ENCODE results near the gene LARP4B.
"Not testable (repeated sequence)": the region's sequence is repeated elsewhere in the genome, so short reads cannot be mapped to it uniquely, and the experiment has no call there.

The LARP4B gene

DNA sequence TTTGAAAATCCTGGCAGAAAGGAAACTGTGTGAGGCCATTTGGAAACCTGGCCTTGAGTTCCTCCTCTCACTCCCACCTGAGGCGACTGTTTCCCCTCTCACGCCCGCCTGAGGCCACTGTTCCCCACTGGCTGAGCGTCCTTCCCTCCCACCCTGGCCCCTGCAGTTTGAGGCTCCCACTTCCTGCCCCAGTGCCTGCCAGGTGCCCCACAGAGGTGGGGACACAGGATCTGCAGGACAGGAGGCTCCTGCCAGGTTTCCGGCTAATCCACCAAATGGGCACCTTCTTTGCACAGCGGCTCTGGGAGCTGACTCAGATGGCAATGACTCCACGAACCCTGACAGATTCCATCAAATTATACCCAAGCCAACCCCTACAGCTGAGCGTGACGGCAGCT, 24.3 kb upstream of the LARP4B start:
- no peak for DNase-seq

GRCh38 chr10:955127-955819, 23.8 kb upstream of the LARP4B start:
- no peak for DNase-seq

- no peak for DNase-seq
Observed at GRCh38 chr10:954396-954795, 22.9 kb upstream of the LARP4B start.

- DNase-seq, result no peak
Observed at GRCh38 chr10:953836-954235, 22.3 kb upstream of the LARP4B start.

GRCh38 chr10:949446-949845, 17.9 kb upstream of the LARP4B start:
- DNase-seq, result no peak

DNA sequence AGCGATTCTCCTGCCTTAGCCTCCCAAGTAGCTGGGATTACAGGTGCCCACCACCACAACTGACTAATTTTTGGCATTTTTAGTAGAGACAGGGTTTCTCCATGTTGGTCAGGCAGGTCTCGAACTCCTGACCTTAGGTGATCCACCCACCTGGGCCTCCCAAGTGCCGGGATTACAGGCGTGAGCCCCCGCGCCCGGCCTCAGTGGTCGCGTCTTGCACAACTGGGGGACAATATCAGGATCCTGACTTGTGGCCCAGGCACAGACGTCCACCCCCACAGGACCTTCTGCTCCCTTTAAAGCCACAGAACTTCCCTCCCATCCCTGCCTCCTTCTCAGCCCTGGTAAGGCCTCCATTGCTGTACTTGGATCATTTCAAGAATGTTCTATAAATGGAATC, 16.8 kb upstream of the LARP4B start:
- no peak for DNase-seq

GRCh38 chr10:947881-948280, 16.4 kb upstream of the LARP4B start:
- DNase-seq, result no peak

GRCh38 chr10:947051-947450, 15.5 kb upstream of the LARP4B start:
- DNase-seq, result no peak

GRCh38 chr10:945778-946177, 14.3 kb upstream of the LARP4B start:
- DNase-seq, result no peak

DNA sequence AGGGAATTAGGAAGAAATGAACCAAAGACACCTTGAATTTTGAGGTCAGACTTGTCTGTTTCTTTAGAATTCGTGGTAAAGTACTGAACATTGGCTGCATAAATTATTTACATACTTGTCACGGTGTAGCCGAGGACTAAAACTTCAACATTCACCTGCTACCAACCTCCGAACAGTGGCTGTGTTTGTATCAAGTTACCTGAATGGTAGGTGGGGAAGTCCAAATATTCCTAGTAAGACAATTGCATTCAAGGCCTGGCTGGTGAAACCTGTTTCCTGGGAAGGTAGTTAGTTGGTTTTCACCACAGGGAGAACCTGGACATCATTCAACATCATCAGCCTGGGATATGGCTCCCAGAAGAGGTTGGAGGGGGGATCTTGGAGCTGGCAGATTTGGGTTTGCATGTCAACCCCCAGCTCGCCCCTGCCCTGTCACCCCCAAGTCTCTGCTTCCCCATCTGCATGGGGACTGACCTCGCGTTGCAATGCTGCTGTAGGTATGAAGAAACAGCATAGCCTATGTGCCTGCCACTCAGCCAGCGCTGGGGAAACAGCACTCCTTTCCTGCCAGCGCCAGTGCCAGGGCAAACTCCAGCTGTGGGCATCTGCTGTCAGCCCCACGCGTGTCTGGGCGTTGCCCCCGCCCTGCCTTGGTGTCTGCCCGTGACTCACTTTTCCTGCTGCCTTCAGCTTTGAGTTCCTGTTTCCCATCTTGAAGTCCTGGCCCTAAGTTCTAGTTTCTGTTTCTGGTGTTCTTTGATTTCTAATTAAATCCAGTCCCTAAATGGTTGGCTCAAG, 12.7 kb upstream of the LARP4B start:
- no peak for DNase-seq

GRCh38 chr10:943334-944033, 12.0 kb upstream of the LARP4B start:
- no peak for DNase-seq

GRCh38 chr10:938941-939678, 7.6 kb upstream of the LARP4B start:
- no peak for DNase-seq

GRCh38 chr10:934746-935406, 3.4 kb upstream of the LARP4B start:
- DNase-seq, result no peak

GRCh38 chr10:934165-934564, 2.7 kb upstream of the LARP4B start:
- DNase-seq, result not testable (repeated sequence)

DNA sequence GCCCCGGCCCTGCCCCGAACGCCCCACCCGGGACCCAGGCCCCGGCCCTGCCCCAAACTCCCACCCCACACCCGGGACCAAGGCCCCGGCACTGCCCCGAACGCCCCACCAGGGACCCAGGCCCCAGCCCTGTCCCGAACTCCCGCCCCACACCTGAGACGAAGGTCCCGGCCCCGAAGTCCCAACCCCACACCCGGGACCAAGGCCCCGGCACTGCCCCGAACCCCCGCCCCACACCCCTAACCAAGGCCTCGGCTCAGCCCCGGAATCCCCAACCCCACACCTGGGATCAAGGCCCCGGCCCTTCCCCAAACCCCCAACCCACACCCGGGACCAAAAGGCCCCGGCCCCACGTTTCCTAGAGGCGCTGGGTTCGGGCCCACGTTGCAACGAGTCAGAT, 1.1 kb upstream of the LARP4B start:
- no peak for DNase-seq

DNA sequence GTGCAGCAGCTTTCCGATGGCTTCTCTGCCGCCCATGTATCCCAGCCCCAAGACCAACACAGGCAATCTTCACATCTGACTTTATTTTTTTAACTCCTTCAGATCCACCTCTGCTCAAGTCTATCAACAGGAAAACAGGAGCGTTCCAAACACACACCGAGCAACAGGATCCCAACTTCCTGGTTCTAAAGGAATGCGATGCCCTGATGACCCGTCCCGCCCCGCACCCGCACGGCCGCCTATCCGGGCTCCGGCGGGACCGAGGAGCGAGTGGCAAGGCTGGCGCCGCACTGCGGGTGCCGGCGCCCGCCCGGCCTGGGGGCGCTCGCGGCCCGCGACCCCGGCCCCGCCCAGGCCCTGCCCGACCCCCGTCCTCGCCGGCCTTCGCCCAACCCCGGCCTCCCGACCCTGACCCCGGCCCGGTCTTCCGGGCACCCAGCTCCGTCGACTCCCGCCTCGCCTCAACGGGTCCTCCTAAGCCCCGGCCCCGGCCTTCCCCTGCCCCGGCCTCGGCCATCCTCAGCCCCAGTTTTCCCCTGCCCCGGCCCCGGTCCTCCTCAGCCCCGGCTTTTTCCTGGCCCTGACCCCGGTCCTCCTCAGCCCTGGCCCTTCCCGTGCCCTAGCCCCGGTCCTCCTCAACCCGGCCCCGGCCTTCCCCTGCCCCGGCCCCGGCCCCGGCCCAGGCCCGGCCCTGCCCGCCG, 730 bp downstream of the LARP4B start:
- peak; percentile 7 for DNase-seq

DNA sequence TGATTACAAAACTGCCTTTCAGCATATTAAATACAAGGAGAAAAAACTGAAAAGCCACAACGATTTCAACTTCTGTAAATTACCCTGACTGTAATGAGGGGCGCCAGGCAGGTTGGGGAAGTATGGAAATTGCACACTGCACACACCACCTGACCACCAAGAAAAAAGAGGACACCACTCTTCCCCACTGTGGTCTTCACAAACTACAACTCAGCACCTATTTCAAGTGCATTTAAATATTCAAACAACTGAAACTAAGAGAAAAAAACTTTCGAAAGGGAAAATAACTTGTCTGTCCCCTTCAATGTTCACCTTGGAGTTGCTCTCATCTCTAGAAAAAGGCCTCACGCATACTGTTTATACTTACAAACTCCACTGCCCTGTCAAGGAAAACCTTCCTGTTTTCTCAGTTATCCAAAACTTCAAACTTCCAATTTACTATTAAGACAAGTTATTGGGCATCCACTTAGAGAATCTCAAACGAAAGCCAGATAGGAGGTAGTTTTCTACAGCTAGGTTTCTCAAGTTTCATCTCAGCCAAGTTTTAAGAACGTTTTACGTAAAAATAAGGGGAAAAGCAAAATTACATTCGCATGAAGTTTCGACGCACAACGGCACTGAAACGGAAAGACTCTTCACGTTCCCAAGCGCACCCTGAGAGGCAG, 1.4 kb downstream of the LARP4B start:
- no peak for DNase-seq

- DNase-seq, result no peak
Observed at GRCh38 chr10:927131-927530, 4.4 kb downstream of the LARP4B start.

GRCh38 chr10:926075-926698, 5.3 kb downstream of the LARP4B start:
- no peak for DNase-seq

GRCh38 chr10:924524-924859, 7.0 kb downstream of the LARP4B start:
- no peak for DNase-seq

Data from NCI-H748 treated with DMSO at 0.1 percent for 48 hours (cell line).